Peyer's patch (tissue), 4 donors: ENCODE measurements around the gene NFKB1.

Source experiments
- POLR2A ChIP-seq, 2 donors: fragments of 450-650 bp; IDR thresholded peaks; one replicate each; pipeline ENCODE4 v1.5.1; 2017; ENCODE audit warnings: antibody characterized with exemption in 2 of 2, mild to moderate bottlenecking in 2 of 2, moderate library complexity in 2 of 2
- TF ChIP-seq, protein P1 (sequence below), 6 experiments: fragments of 450-650 bp in 4 of 6; fragments of 200-600 bp in 2 of 6; sonication (generic) in 1 of 6; IDR thresholded peaks; one replicate each; pipeline ENCODE4 v1.5.1; 2017 to 2019; ENCODE audit warnings: antibody characterized with exemption in 6 of 6, mild to moderate bottlenecking in 3 of 6, moderate library complexity in 1 of 6

DNA sequence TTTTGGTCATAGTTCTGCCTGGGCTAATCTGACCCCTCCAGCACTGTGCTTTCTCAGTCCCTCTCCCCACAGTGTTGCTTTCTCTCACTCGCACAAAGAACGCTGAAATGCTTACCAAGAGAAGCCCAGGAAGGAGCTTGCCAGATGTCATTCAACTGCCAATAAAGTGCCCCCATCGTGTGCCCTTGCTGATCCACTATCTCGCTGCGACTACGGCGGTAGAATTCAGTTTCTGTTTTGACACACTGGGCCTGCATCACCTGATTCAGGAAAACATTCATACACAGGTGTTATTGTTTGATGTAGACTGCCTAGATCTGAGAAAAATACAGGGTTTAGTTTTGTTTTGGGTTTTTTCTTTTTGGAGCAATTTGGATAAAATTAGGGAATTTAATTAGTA is 138.4 kb downstream of the NFKB1 start:
- no peak for TF ChIP-seq POLR2A (IDR thresholded peaks at IDR 0.05)
- TF ChIP-seq, protein P1, sequence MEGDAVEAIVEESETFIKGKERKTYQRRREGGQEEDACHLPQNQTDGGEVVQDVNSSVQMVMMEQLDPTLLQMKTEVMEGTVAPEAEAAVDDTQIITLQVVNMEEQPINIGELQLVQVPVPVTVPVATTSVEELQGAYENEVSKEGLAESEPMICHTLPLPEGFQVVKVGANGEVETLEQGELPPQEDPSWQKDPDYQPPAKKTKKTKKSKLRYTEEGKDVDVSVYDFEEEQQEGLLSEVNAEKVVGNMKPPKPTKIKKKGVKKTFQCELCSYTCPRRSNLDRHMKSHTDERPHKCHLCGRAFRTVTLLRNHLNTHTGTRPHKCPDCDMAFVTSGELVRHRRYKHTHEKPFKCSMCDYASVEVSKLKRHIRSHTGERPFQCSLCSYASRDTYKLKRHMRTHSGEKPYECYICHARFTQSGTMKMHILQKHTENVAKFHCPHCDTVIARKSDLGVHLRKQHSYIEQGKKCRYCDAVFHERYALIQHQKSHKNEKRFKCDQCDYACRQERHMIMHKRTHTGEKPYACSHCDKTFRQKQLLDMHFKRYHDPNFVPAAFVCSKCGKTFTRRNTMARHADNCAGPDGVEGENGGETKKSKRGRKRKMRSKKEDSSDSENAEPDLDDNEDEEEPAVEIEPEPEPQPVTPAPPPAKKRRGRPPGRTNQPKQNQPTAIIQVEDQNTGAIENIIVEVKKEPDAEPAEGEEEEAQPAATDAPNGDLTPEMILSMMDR (IDR thresholded peaks at IDR 0.05): no peak
